ENCODE data around the gene MTREX. TPM values are rescaled to one million over a fixed set of nuclear protein-coding genes. Genes with fewer than 3 reads are reported as not detected.

MTREX gene
- total and polyA plus RNA-seq, 10 donors: 13.8 to 73.6 (median 58.3) TPM

GRCh38 chr5:55446640-55447351 is 139.0 kb downstream of the MTREX start:
- Histone ChIP-seq H3K4me1 (no peaks in the 10 kb centered on the region), H3K4me3 (no peak overlapping the region), H3K9me3 (no peaks in the 10 kb centered on the region), H3K27me3 (replicated peaks in 1 of 7) (no peaks in the 10 kb centered on the region), H3K27ac (no peak overlapping the region), H3K36me3 (peaks cover 0 to 10% (median 0%) of the 10 kb centered on the region in 6 donors)
- intact Hi-C loops (cut with DNase I; ENCODE audit: low total_unique reads): no loop called here
- no peak for TF ChIP-seq POLR2AphosphoS5 (IDR thresholded peaks at IDR 0.05)
- TF ChIP-seq POLR2A (IDR thresholded peaks at IDR 0.05): no peak
- TF ChIP-seq, protein P1, sequence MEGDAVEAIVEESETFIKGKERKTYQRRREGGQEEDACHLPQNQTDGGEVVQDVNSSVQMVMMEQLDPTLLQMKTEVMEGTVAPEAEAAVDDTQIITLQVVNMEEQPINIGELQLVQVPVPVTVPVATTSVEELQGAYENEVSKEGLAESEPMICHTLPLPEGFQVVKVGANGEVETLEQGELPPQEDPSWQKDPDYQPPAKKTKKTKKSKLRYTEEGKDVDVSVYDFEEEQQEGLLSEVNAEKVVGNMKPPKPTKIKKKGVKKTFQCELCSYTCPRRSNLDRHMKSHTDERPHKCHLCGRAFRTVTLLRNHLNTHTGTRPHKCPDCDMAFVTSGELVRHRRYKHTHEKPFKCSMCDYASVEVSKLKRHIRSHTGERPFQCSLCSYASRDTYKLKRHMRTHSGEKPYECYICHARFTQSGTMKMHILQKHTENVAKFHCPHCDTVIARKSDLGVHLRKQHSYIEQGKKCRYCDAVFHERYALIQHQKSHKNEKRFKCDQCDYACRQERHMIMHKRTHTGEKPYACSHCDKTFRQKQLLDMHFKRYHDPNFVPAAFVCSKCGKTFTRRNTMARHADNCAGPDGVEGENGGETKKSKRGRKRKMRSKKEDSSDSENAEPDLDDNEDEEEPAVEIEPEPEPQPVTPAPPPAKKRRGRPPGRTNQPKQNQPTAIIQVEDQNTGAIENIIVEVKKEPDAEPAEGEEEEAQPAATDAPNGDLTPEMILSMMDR (IDR thresholded peaks at IDR 0.05 in 8 of 11, conservative IDR thresholded peaks at IDR 0.05 in 3 of 11): no peak
- DNase-seq: no peak
- WGBS, 5 donors: 71 to 85% (median 80%) methylated on average over 8 of the region's 8 CpGs

GRCh38 chr5:55450050-55450765 is 142.4 kb downstream of the MTREX start:
- H3K27ac ChIP-seq: no peak overlapping the region
- H3K4me1 ChIP-seq: no peaks in the 10 kb centered on the region
- no peaks in the 10 kb centered on the region for H3K27me3 ChIP-seq (replicated peaks in 1 of 7)
- H3K4me3 ChIP-seq: no peak overlapping the region
- intact Hi-C loops (cut with DNase I; ENCODE audit: low total_unique reads): no loop called here
- DNase-seq: no peak
- H3K9me3 ChIP-seq: no peaks in the 10 kb centered on the region
- TF ChIP-seq, protein P1 (IDR thresholded peaks at IDR 0.05 in 8 of 11, conservative IDR thresholded peaks at IDR 0.05 in 3 of 11): no peak
- no peak for TF ChIP-seq POLR2AphosphoS5 (IDR thresholded peaks at IDR 0.05)
- TF ChIP-seq POLR2A (IDR thresholded peaks at IDR 0.05): no peak
- H3K36me3 ChIP-seq: peaks cover 0 to 13% (median 0%) of the 10 kb centered on the region in 6 donors
- WGBS, 5 donors: 76 to 90% (median 81%) methylated on average over 4 of the region's 4 CpGs

DNA sequence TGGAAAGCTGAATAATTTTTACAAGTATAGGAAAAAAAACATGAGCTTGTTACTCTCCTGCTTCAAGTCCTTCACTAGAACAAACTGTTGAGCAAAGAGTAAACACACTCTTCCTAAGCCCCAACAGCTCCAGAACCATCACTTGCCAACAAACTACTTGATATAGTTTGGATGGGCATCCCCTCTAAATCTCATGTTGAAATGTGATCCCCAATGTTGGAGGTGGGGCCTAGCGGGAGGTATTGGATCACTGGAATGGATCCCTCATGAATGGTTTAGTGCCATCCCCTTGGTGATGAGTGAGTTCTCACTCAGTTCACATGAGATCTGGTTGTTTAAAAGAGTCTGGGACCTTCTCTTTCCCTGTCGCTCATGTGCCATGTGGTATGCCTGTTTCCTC is 144.2 kb downstream of the MTREX start:
- DNase-seq: no peak
- Histone ChIP-seq H3K27me3 (replicated peaks in 1 of 7) (no peaks in the 10 kb centered on the region), H3K9me3 (no peaks in the 10 kb centered on the region), H3K4me3 (no peak overlapping the region), H3K27ac (no peak overlapping the region), H3K4me1 (no peaks in the 10 kb centered on the region), H3K36me3 (peaks cover 0 to 13% (median 0%) of the 10 kb centered on the region in 6 donors)
- intact Hi-C loops (cut with DNase I; ENCODE audit: low total_unique reads): no loop called here
- TF ChIP-seq POLR2AphosphoS5 (IDR thresholded peaks at IDR 0.05) (no peak), POLR2A (IDR thresholded peaks at IDR 0.05) (no peak)
- TF ChIP-seq, protein P1 (IDR thresholded peaks at IDR 0.05 in 8 of 11, conservative IDR thresholded peaks at IDR 0.05 in 3 of 11): no peak
- WGBS, 5 donors: 91 to 100% (median 96%) methylated on average over 2 of the region's 2 CpGs

DNA sequence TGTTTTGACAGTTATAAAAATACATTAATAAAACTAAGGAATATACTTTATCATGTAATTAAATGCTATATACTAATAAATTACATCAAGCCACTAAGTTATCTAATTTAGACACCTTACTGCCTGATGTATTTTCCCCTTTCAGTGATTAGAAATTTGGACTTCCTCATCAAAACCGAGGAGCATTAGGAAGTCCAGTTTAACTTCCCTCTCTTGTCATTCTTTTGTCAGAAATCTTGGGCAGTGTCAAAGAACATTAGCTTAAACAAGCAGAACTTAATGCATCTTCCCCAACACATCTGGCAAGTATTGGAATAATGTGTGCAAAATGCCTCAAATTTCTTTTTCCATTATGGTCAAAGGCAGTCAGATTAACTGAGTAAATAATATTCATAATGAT is 145.4 kb downstream of the MTREX start:
- H3K4me1 ChIP-seq: no peaks in the 10 kb centered on the region
- 16 to 35% (median 18%) methylated on average over 1 of the region's 1 CpG for WGBS, 5 donors
- intact Hi-C loops (cut with DNase I; ENCODE audit: low total_unique reads): no loop called here
- H3K27me3 ChIP-seq (replicated peaks in 1 of 7): no peaks in the 10 kb centered on the region
- H3K4me3 ChIP-seq: no peak overlapping the region
- TF ChIP-seq POLR2AphosphoS5 (IDR thresholded peaks at IDR 0.05) (no peak), POLR2A (IDR thresholded peaks at IDR 0.05) (no peak)
- TF ChIP-seq, protein P1 (IDR thresholded peaks at IDR 0.05 in 8 of 11, conservative IDR thresholded peaks at IDR 0.05 in 3 of 11): no peak
- no peak overlapping the region for H3K27ac ChIP-seq
- H3K36me3 ChIP-seq: peaks cover 0 to 13% (median 0%) of the 10 kb centered on the region in 6 donors
- no peak for DNase-seq
- H3K9me3 ChIP-seq: no peaks in the 10 kb centered on the region

All from spleen (tissue), 11 donors.